BLaER1 (cell line): ENCODE data around the gene BBS4.
"Not testable (repeated sequence)": the region's sequence is repeated elsewhere in the genome, so short reads cannot be mapped to it uniquely, and the experiment has no call there.

Source experiments
- H3K27ac ChIP-seq: shearing (Covaris generic); formaldehyde crosslinking; 2 replicates; pipeline ENCODE4 v1.8.1; 2022
- H3K27me3 ChIP-seq: shearing (Covaris generic); formaldehyde crosslinking; 2 replicates; pipeline ENCODE4 v1.8.1; 2022
- H3K36me3 ChIP-seq: shearing (Covaris generic); formaldehyde crosslinking; 2 replicates; pipeline ENCODE4 v1.8.1; 2022
- H3K4me1 ChIP-seq: shearing (Covaris generic); formaldehyde crosslinking; 2 replicates; pipeline ENCODE4 v1.8.1; 2022
- H3K4me2 ChIP-seq: shearing (Covaris generic); formaldehyde crosslinking; 2 replicates; pipeline ENCODE4 v1.8.1; 2022
- H3K4me3 ChIP-seq: shearing (Covaris generic); formaldehyde crosslinking; 2 replicates; pipeline ENCODE4 v1.8.1; 2022
- H3K9ac ChIP-seq: shearing (Covaris generic); formaldehyde crosslinking; 2 replicates; pipeline ENCODE4 v1.8.1; 2022
- H3K9me3 ChIP-seq: shearing (Covaris generic); formaldehyde crosslinking; 2 replicates; pipeline ENCODE4 v1.8.1; 2022
- H4K20me1 ChIP-seq: shearing (Covaris generic); formaldehyde crosslinking; 2 replicates; pipeline ENCODE4 v1.8.1; 2022
- Cebpa-rat ChIP-seq: shearing (Covaris generic); IDR thresholded peaks from 2 replicates; pipeline ENCODE4 v1.8.1; 2022

Gene BBS4

GRCh38 chr15:72685925-72686794 lies at the start of gene BBS4, which contains the start of gene HIGD2B:
Gene BBS4 (plus strand): TSS chr15:72686207. CDS start chr15:72686228, 21 bp downstream.
Gene HIGD2B (minus strand): TSS chr15:72686182. CDS start chr15:72676374, 9,808 bp downstream.
- H4K20me1 ChIP-seq = no peaks in the 10 kb centered on the region
- peak within 1 kb of the TSS; percentile 76 for H3K9ac ChIP-seq
- H3K36me3 ChIP-seq = no peaks in the 10 kb centered on the region
- peak within 1 kb of the TSS; percentile 64 for H3K27ac ChIP-seq
- H3K27me3 ChIP-seq = no peaks in the 10 kb centered on the region
- no peaks in the 10 kb centered on the region for H3K9me3 ChIP-seq
- H3K4me1 ChIP-seq = peaks cover 29% of the 10 kb centered on the region
- TF ChIP-seq Cebpa-rat = no peak
- peak within 1 kb of the TSS; percentile 86 for H3K4me2 ChIP-seq
- H3K4me3 ChIP-seq = peak within 1 kb of the TSS; percentile 70

- Histone ChIP-seq H3K4me3 (peak overlapping the region; percentile 52; the same call in 1 of the 2 replicates), H3K27ac (peak overlapping the region; percentile 30; the same call in 1 of the 2 replicates)
- H3K36me3 ChIP-seq, H3K9ac ChIP-seq, H3K9me3 ChIP-seq, H3K27me3 ChIP-seq, H3K4me1 ChIP-seq, H3K4me2 ChIP-seq, H4K20me1 ChIP-seq: not testable (repeated sequence)
Measured at GRCh38 chr15:72636519-72637282, 49.3 kb upstream of the BBS4 start.

- H3K9me3 ChIP-seq, H3K36me3 ChIP-seq, H4K20me1 ChIP-seq, H3K27ac ChIP-seq, H3K4me1 ChIP-seq, H3K4me3 ChIP-seq, H3K4me2 ChIP-seq, H3K9ac ChIP-seq, H3K27me3 ChIP-seq: not testable (repeated sequence)
Measured at GRCh38 chr15:72639759-72640483, 46.1 kb upstream of the BBS4 start.

GRCh38 chr15:72642271-72642670 lies 43.7 kb upstream of the BBS4 start:
- H3K27ac ChIP-seq, H3K9me3 ChIP-seq, H3K4me1 ChIP-seq, H3K36me3 ChIP-seq, H3K27me3 ChIP-seq, H4K20me1 ChIP-seq, H3K4me3 ChIP-seq, H3K4me2 ChIP-seq, H3K9ac ChIP-seq: not testable (repeated sequence)

GRCh38 chr15:72648631-72649253 lies 37.3 kb upstream of the BBS4 start:
- not testable (repeated sequence) for H3K4me1 ChIP-seq, H3K9ac ChIP-seq, H3K4me3 ChIP-seq, H4K20me1 ChIP-seq, H3K27ac ChIP-seq, H3K9me3 ChIP-seq, H3K36me3 ChIP-seq, H3K27me3 ChIP-seq, H3K4me2 ChIP-seq

GRCh38 chr15:72654397-72654796 lies 31.6 kb upstream of the BBS4 start, which contains the start of gene GOLGA6B:
Gene GOLGA6B (plus strand): TSS chr15:72654697. CDS start chr15:72654738, 41 bp downstream.
- H3K27me3 ChIP-seq, H3K36me3 ChIP-seq, H3K4me3 ChIP-seq, H3K4me2 ChIP-seq, H3K27ac ChIP-seq, H3K9ac ChIP-seq, H4K20me1 ChIP-seq, H3K9me3 ChIP-seq, H3K4me1 ChIP-seq: not testable (repeated sequence)

- H3K4me2 ChIP-seq, H3K27ac ChIP-seq, H3K36me3 ChIP-seq, H4K20me1 ChIP-seq, H3K27me3 ChIP-seq, H3K4me1 ChIP-seq, H3K9ac ChIP-seq, H3K9me3 ChIP-seq, H3K4me3 ChIP-seq: not testable (repeated sequence)
Measured at GRCh38 chr15:72656014-72656413, 30.0 kb upstream of the BBS4 start.

GRCh38 chr15:72661081-72661480 lies 24.9 kb upstream of the BBS4 start:
- not testable (repeated sequence) for H3K9me3 ChIP-seq, H3K27me3 ChIP-seq, H3K9ac ChIP-seq, H3K27ac ChIP-seq, H3K36me3 ChIP-seq, H4K20me1 ChIP-seq, H3K4me1 ChIP-seq, H3K4me2 ChIP-seq, H3K4me3 ChIP-seq

- H4K20me1 ChIP-seq, H3K27me3 ChIP-seq, H3K27ac ChIP-seq, H3K4me3 ChIP-seq, H3K9ac ChIP-seq, H3K36me3 ChIP-seq, H3K9me3 ChIP-seq, H3K4me1 ChIP-seq, H3K4me2 ChIP-seq: not testable (repeated sequence)
Measured at GRCh38 chr15:72663931-72664330, 22.1 kb upstream of the BBS4 start.

- not testable (repeated sequence) for H3K4me3 ChIP-seq, H3K4me2 ChIP-seq, H4K20me1 ChIP-seq, H3K4me1 ChIP-seq, H3K36me3 ChIP-seq, H3K27ac ChIP-seq, H3K9me3 ChIP-seq, H3K9ac ChIP-seq, H3K27me3 ChIP-seq
Measured at GRCh38 chr15:72665706-72666105, 20.3 kb upstream of the BBS4 start.

- not testable (repeated sequence) for H3K9me3 ChIP-seq, H3K9ac ChIP-seq, H3K4me2 ChIP-seq, H3K36me3 ChIP-seq, H3K27ac ChIP-seq, H3K27me3 ChIP-seq, H3K4me1 ChIP-seq, H3K4me3 ChIP-seq, H4K20me1 ChIP-seq
Measured at GRCh38 chr15:72669803-72670202, 16.2 kb upstream of the BBS4 start.

GRCh38 chr15:72670656-72671352 lies 15.2 kb upstream of the BBS4 start:
- H3K9me3 ChIP-seq, H3K4me3 ChIP-seq, H3K27me3 ChIP-seq, H3K27ac ChIP-seq, H3K4me2 ChIP-seq, H4K20me1 ChIP-seq, H3K4me1 ChIP-seq, H3K9ac ChIP-seq, H3K36me3 ChIP-seq: not testable (repeated sequence)
